Thoracic aorta (tissue), 2 donors: Measurements from ENCODE around the gene FBXW5. TPM values are rescaled to one million over a fixed set of nuclear protein-coding genes. Genes with fewer than 3 reads are reported as not detected.

Experiments
- ATAC-seq: fragments of 150-250 bp; one replicate; pipeline ENCODE4 v1.8.0; 2017; ENCODE audit warnings: low read depth; ENCODE audit not compliant: insufficient number of reproducible peaks, low FRiP score
- DNase-seq: peaks from one replicate; pipeline ENCODE4 v3.0.0-alpha.2; 2020; ENCODE audit warnings: low spot score
- H3K27ac ChIP-seq, 2 donors: fragments of 200-600 bp; sonication (generic); 1 replicate in 1 of 2; 2 replicates in 1 of 2; pipeline ENCODE4 v1.5.1; 2016; ENCODE audit warnings: mild to moderate bottlenecking in 2 of 2, moderate library complexity in 2 of 2
- H3K27me3 ChIP-seq: fragments of 200-600 bp; sonication (generic); replicated peaks from 2 replicates; pipeline ENCODE4 v1.6.0; 2016; ENCODE audit warnings: mild to moderate bottlenecking; ENCODE audit not compliant: insufficient read depth
- H3K36me3 ChIP-seq: fragments of 200-600 bp; sonication (generic); one replicate; pipeline ENCODE4 v1.5.1; 2016
- H3K4me1 ChIP-seq, 2 donors: fragments of 200-600 bp; sonication (generic); 1 replicate in 1 of 2; 2 replicates in 1 of 2; pipeline versions ENCODE4 v1.5.1 to v1.6.0; 2016; ENCODE audit warnings: low read depth in 2 of 2, mild to moderate bottlenecking in 1 of 2; ENCODE audit not compliant: control insufficient read depth in 1 of 2
- H3K4me3 ChIP-seq: fragments of 200-600 bp; sonication (generic); 2 replicates; pipeline ENCODE4 v1.5.1; 2016; ENCODE audit warnings: mild to moderate bottlenecking
- H3K9me3 ChIP-seq: fragments of 200-600 bp; sonication (generic); 2 replicates; pipeline ENCODE4 v1.5.1; 2016
- total RNA-seq, 2 donors: library from RNA; depleted of rRNA; stranded (reverse); fragments of >200 nt; gene quantifications; one replicate each; pipeline versions ENCODE4 v1.1.0 to v1.2.3, GENCODE V29; 2016
- TF ChIP-seq, protein P1 (sequence below): fragments of 200-600 bp; sonication (generic); IDR thresholded peaks from one replicate; pipeline ENCODE4 v1.5.1; 2019; ENCODE audit warnings: antibody characterized with exemption

Gene FBXW5
- total RNA-seq, 2 donors from 2014 or later = 176 to 383 TPM

DNA sequence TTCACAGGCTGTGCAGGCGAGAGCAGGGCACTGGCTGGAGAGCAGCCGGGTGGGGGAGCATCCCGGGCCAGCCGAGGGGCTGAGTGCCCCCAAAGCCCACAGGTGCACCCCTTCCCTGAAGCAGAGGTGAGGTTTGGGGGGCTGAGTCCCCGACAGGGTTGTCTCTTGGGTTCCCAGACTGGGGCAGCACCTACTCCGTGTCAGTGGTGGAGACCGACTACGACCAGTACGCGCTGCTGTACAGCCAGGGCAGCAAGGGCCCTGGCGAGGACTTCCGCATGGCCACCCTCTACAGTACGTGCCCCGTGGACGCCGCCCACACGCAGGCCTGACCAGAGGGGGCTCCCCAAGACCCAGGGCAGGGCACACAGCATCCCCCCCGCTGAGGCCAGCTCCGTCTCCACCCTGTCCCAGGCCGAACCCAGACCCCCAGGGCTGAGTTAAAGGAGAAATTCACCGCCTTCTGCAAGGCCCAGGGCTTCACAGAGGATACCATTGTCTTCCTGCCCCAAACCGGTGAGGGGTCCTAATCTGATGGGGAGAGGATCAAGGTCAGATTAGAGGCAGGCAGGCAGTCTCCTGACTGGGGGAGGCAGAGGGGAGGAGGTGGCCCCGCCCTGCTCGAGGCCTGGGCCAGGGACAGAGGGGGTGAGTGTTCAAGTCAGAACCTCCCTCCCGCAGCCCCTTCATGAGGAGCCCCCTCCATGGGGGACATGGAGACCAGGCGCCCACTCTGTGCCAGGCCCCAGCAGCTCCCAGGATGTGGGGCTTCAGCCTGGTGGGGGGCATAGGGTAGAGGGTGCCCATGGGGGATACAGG is 35.4 kb upstream of the FBXW5 start:
- H3K27ac ChIP-seq = no peak overlapping the region
- TF ChIP-seq, protein P1, sequence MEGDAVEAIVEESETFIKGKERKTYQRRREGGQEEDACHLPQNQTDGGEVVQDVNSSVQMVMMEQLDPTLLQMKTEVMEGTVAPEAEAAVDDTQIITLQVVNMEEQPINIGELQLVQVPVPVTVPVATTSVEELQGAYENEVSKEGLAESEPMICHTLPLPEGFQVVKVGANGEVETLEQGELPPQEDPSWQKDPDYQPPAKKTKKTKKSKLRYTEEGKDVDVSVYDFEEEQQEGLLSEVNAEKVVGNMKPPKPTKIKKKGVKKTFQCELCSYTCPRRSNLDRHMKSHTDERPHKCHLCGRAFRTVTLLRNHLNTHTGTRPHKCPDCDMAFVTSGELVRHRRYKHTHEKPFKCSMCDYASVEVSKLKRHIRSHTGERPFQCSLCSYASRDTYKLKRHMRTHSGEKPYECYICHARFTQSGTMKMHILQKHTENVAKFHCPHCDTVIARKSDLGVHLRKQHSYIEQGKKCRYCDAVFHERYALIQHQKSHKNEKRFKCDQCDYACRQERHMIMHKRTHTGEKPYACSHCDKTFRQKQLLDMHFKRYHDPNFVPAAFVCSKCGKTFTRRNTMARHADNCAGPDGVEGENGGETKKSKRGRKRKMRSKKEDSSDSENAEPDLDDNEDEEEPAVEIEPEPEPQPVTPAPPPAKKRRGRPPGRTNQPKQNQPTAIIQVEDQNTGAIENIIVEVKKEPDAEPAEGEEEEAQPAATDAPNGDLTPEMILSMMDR = no peak

DNA sequence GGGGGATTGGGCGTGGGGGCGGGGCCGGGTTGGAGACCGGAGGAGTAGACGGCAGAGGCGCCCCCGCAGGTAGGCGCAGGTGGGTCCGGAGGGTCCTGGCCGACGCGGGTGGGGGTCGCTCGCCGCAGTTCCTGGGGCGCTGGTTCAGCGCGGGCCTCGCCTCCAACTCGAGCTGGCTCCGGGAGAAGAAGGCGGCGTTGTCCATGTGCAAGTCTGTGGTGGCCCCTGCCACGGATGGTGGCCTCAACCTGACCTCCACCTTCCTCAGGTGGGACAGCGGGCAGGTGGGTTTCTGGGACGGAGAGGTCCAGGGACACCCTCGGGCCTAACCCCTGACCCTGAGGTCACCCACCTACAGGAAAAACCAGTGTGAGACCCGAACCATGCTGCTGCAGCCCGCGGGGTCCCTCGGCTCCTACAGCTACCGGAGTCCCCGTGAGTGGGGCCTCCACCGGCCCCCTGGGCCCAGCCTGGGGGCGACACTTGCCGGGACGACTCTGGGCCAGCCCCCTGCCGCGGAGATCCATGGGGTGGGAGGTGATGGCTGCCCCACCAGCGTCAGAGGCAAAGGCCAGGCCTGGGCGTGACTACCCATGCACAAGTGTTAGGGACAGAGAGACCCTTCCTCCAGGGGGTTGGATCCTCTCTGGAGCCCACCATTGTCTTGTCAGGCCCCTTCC is 34.5 kb upstream of the FBXW5 start:
- Histone ChIP-seq H3K27ac (no peak overlapping the region), H3K4me3 (no peak overlapping the region)
- DNase-seq = no peak

More for the DNA sequence above, 35.4 kb upstream of the FBXW5 start:
- DNase-seq = no peak
- Histone ChIP-seq H3K4me1 (peaks cover 0 to 12% of the 10 kb centered on the region in 2 donors), H3K9me3 (no peaks in the 10 kb centered on the region), H3K4me3 (no peak overlapping the region), H3K27me3 (peaks cover 3% of the 10 kb centered on the region), H3K36me3 (no peaks in the 10 kb centered on the region)
- no peak for ATAC-seq

DNA sequence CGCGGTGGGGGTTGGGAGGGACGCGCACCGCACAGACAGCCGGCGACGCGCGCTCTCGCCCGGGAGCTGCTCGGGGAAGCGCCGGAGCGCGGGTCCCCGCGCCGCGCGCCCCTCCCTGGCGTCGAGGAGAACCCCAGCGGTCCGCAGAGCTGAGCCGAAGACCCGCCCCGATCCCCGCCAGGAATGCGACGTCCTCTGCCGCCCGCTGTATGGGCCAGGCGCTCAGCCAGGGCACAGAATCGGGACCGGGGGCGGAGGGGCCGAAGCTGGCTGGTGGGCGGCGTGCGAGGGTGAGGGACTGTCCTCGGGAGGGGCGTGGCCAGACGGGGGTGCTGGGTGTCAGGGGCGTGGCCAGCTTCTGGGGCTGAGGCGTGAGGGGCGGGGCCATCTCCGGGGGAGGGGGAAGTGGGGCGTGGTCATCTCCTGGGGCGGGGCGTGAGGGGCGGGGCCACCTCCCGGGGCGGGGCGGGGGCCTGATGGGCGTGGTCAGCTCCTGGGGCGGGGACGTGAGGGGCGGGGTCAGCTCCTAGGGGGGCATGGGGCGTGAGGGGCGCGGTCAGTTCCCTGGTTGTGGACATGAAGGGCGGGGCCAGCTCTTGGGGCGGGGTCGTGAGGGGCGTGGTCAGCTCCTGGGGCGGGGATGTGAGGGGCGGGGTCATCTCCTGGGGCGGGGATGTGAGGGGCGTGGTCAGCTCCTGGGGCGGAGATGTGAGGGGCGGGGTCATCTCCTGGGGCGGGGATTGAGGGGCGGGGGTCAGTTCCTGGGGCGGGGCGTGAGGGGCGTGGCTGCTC is 33.7 kb upstream of the FBXW5 start:
- Histone ChIP-seq H3K9me3 (no peaks in the 10 kb centered on the region), H3K27ac (no peak overlapping the region), H3K4me1 (peaks cover 0 to 10% of the 10 kb centered on the region in 2 donors), H3K4me3 (peak overlapping the region; percentile 75), H3K36me3 (no peaks in the 10 kb centered on the region), H3K27me3 (no peaks in the 10 kb centered on the region)
- ATAC-seq (no peak), DNase-seq (no peak)
- TF ChIP-seq, protein P1 = no peak

More for the DNA sequence above, 34.5 kb upstream of the FBXW5 start:
- TF ChIP-seq, protein P1 = no peak
- Histone ChIP-seq H3K27me3 (no peaks in the 10 kb centered on the region), H3K4me1 (peaks cover 0 to 10% of the 10 kb centered on the region in 2 donors), H3K9me3 (no peaks in the 10 kb centered on the region), H3K36me3 (no peaks in the 10 kb centered on the region)
- ATAC-seq = no peak

- no peak for DNase-seq
- H3K9me3 ChIP-seq = no peaks in the 10 kb centered on the region
- H3K36me3 ChIP-seq = no peaks in the 10 kb centered on the region
- no peak overlapping the region for H3K27ac ChIP-seq
- TF ChIP-seq, protein P1 = no peak
- H3K4me1 ChIP-seq = peaks cover 0 to 10% of the 10 kb centered on the region in 2 donors
- H3K4me3 ChIP-seq = peak overlapping the region; percentile 75
- H3K27me3 ChIP-seq = no peaks in the 10 kb centered on the region
- no peak for ATAC-seq
These were observed 33.1 kb upstream of the FBXW5 start for GRCh38 chr9:136977649-136978072.
